H9 (cell line): Measurements from ENCODE around the gene CCDC194. TPM values are rescaled to one million over a fixed set of nuclear protein-coding genes. Genes with fewer than 3 reads are reported as not detected.

Source experiments
- DNase-seq: peaks from one replicate; pipeline ENCODE4 v3.0.0-alpha.2; 2017
- H2AFZ ChIP-seq: one replicate; pipeline ENCODE4 v1.6.1; 2013; ENCODE audit warnings: mild to moderate bottlenecking, low read length, control low read depth, moderate library complexity
- H2AK5ac ChIP-seq: 2 replicates; pipeline ENCODE4 v1.6.1; 2013; ENCODE audit warnings: low read length, control low read depth, mixed read lengths; ENCODE audit not compliant: insufficient read length
- H2BK120ac ChIP-seq: one replicate; pipeline ENCODE4 v1.6.1; 2013; ENCODE audit warnings: low read depth, mild to moderate bottlenecking, low read length, control low read depth, inconsistent platforms; ENCODE audit not compliant: poor library complexity, severe bottlenecking
- H2BK12ac ChIP-seq: 2 replicates; pipeline ENCODE4 v1.6.1; 2013; ENCODE audit warnings: low read length, control low read depth, mixed read lengths, low read depth; ENCODE audit not compliant: insufficient read length
- H2BK15ac ChIP-seq: 2 replicates; pipeline ENCODE4 v1.6.1; 2013; ENCODE audit warnings: low read depth, low read length, control low read depth
- H2BK20ac ChIP-seq: one replicate; pipeline ENCODE4 v1.6.1; 2013; ENCODE audit warnings: low read depth, mild to moderate bottlenecking, low read length, control low read depth, inconsistent platforms; ENCODE audit not compliant: poor library complexity, severe bottlenecking
- H2BK5ac ChIP-seq: 2 replicates; pipeline ENCODE4 v1.6.1; 2013; ENCODE audit warnings: low read length, control low read depth, mixed read lengths; ENCODE audit not compliant: insufficient read length
- H3K14ac ChIP-seq: 2 replicates; pipeline ENCODE4 v1.6.1; 2013; ENCODE audit warnings: low read length, control low read depth; ENCODE audit not compliant: insufficient read depth
- H3K18ac ChIP-seq: 2 replicates; pipeline ENCODE4 v1.6.1; 2013; ENCODE audit warnings: low read depth, mild to moderate bottlenecking, mixed read lengths, low read length, control low read depth; ENCODE audit not compliant: insufficient read length
- H3K23ac ChIP-seq: 2 replicates; pipeline ENCODE4 v1.6.1; 2013; ENCODE audit warnings: low read length, control low read depth, mixed read lengths, low read depth; ENCODE audit not compliant: insufficient read length
- H3K23me2 ChIP-seq: 2 replicates; pipeline ENCODE4 v1.6.1; 2013; ENCODE audit warnings: low read depth, mild to moderate bottlenecking, mixed read lengths, low read length, control low read depth; ENCODE audit not compliant: insufficient read length, poor library complexity, severe bottlenecking
- H3K27ac ChIP-seq: 2 replicates; pipeline ENCODE4 v1.5.1; 2013; ENCODE audit warnings: low read length, control low read depth, mixed read lengths, low read depth; ENCODE audit not compliant: insufficient read length
- H3K27me3 ChIP-seq: 2 replicates; pipeline ENCODE4 v1.6.1; 2013; ENCODE audit warnings: low read length, control low read depth, inconsistent platforms; ENCODE audit not compliant: insufficient read depth
- H3K4ac ChIP-seq: 2 replicates; pipeline ENCODE4 v1.6.1; 2013; ENCODE audit warnings: low read depth, mild to moderate bottlenecking, control low read depth, inconsistent platforms, low read length, moderate library complexity
- H3K4me1 ChIP-seq: 2 replicates; pipeline ENCODE4 v1.6.1; 2013; ENCODE audit warnings: low read length, control low read depth, inconsistent platforms; ENCODE audit not compliant: insufficient read depth
- H3K4me2 ChIP-seq: 2 replicates; pipeline ENCODE4 v1.6.1; 2013; ENCODE audit warnings: low read length, control low read depth, mixed read lengths; ENCODE audit not compliant: insufficient read length, insufficient read depth
- H3K56ac ChIP-seq: 2 replicates; pipeline ENCODE4 v1.6.1; 2013; ENCODE audit warnings: low read depth, mild to moderate bottlenecking, mixed read lengths, low read length, control low read depth; ENCODE audit not compliant: insufficient read length
- H3K79me1 ChIP-seq: 2 replicates; pipeline ENCODE4 v1.6.1; 2013; ENCODE audit warnings: low read depth, mild to moderate bottlenecking, moderate library complexity, low read length, control low read depth, inconsistent platforms; ENCODE audit not compliant: insufficient read depth, poor library complexity, severe bottlenecking
- H3K79me2 ChIP-seq: 2 replicates; pipeline ENCODE4 v1.6.1; 2013; ENCODE audit warnings: low read length, control low read depth, inconsistent platforms; ENCODE audit not compliant: insufficient read depth
- H3K9ac ChIP-seq: 2 replicates; pipeline ENCODE4 v1.6.1; 2013; ENCODE audit warnings: low read length, control low read depth, mixed read lengths; ENCODE audit not compliant: insufficient read length; ENCODE audit errors: extremely low read depth
- H3K9me3 ChIP-seq: one replicate; pipeline ENCODE4 v1.6.1; 2013; ENCODE audit warnings: low read depth, low read length, inconsistent platforms; ENCODE audit not compliant: control insufficient read depth
- H3T11ph ChIP-seq: one replicate; pipeline ENCODE4 v1.6.1; 2013; ENCODE audit warnings: mild to moderate bottlenecking, low read length, control low read depth, inconsistent platforms
- H4K20me1 ChIP-seq: one replicate; pipeline ENCODE4 v1.6.1; 2013; ENCODE audit not compliant: control insufficient read depth, insufficient read length, insufficient read depth
- H4K5ac ChIP-seq: 2 replicates; pipeline ENCODE4 v1.6.1; 2013; ENCODE audit warnings: low read depth, mild to moderate bottlenecking, mixed read lengths, low read length, control low read depth; ENCODE audit not compliant: insufficient read length
- H4K8ac ChIP-seq: replicated peaks from 2 replicates; pipeline ENCODE4 v1.6.1; 2013; ENCODE audit warnings: low read length, control low read depth, mixed read lengths, low read depth; ENCODE audit not compliant: insufficient read length
- H4K91ac ChIP-seq: 2 replicates; pipeline ENCODE4 v1.6.1; 2013; ENCODE audit warnings: low read depth, mild to moderate bottlenecking, moderate library complexity, mixed read lengths, low read length, control low read depth; ENCODE audit not compliant: insufficient read length
- H3K27ac Mint-ChIP-seq, 3 experiments: 2 replicates in 2 of 3; 3 replicates in 1 of 3; pipeline ENCODE4 v1.8.0; 2020 to 2021; ENCODE audit warnings: mixed read lengths in 3 of 3, mild to moderate bottlenecking in 1 of 3, moderate library complexity in 1 of 3
- H3K27me3 Mint-ChIP-seq: 2 replicates; pipeline ENCODE4 v1.8.0; 2021; ENCODE audit warnings: low read depth, mild to moderate bottlenecking, moderate library complexity, mixed read lengths
- H3K36me3 Mint-ChIP-seq, 3 experiments: 2 replicates in 2 of 3; 3 replicates in 1 of 3; pipeline ENCODE4 v1.8.0; 2020 to 2021; ENCODE audit warnings: low read depth in 3 of 3, mixed read lengths in 3 of 3; ENCODE audit not compliant: insufficient read depth in 1 of 3
- H3K4me1 Mint-ChIP-seq, 2 experiments: 2 replicates each; pipeline ENCODE4 v1.8.0; 2020; ENCODE audit warnings: mixed read lengths in 2 of 2
- H3K4me3 Mint-ChIP-seq, 2 experiments: 2 replicates in 1 of 2; 3 replicates in 1 of 2; pipeline ENCODE4 v1.8.0; 2020 to 2021; ENCODE audit warnings: mild to moderate bottlenecking in 2 of 2, mixed read lengths in 2 of 2, moderate library complexity in 1 of 2
- H3K9me3 Mint-ChIP-seq, 2 experiments: 2 replicates in 1 of 2; 3 replicates in 1 of 2; pipeline ENCODE4 v1.8.0; 2020; ENCODE audit warnings: mild to moderate bottlenecking in 2 of 2, mixed read lengths in 2 of 2, moderate library complexity in 1 of 2
- CTCF ChIP-seq: fragments of 200-600 bp; sonication (generic); conservative IDR thresholded peaks from 3 replicates; pipeline ENCODE4 v1.8.0; 2021; ENCODE audit warnings: antibody characterized with exemption, mild to moderate bottlenecking
- WGBS: extraction: QIAGEN DNeasy Blood & Tissue Kit; methylation state at CpG from one replicate; pipeline ENCODE4 v1.1.7; 2013; ENCODE audit warnings: missing lambda C conversion rate, low lambda C conversion rate, mixed read lengths; ENCODE audit not compliant: insufficient read length; ENCODE audit errors: extremely low coverage; 5-methylcytosine and 5-hydroxymethylcytosine counted together
- total RNA-seq: library from RNA; stranded (reverse); gene quantifications from 2 replicates; pipeline ENCODE4 v1.2.1, GENCODE V29; 2021

Gene CCDC194
- total RNA-seq, 1 experiment from 2014 or later = 0.68 TPM

GRCh38 chr19:17406046-17406886, 12.3 kb upstream of the CCDC194 start:
- no peak overlapping the region for H3K14ac ChIP-seq
- H2AFZ ChIP-seq = no peak overlapping the region
- H4K8ac ChIP-seq = no peak overlapping the region
- H3K27ac Mint-ChIP-seq = peak overlapping the region in 2 of 3 experiments; percentile 93 to 94; a peak in 5 of 7 replicates
- no peak for TF ChIP-seq CTCF
- H4K5ac ChIP-seq = no peak overlapping the region
- no peak overlapping the region for H3T11ph ChIP-seq
- peak overlapping the region; percentile 61 for H3K4me2 ChIP-seq
- H3K4me1 Mint-ChIP-seq = peaks cover 31 to 39% of the 10 kb centered on the region in 2 experiments
- no peak overlapping the region for H2BK120ac ChIP-seq
- no peaks in the 10 kb centered on the region for H3K27me3 ChIP-seq
- H3K4me1 ChIP-seq = peaks cover 7% of the 10 kb centered on the region; the same call in 1 of the 2 replicates
- H3K36me3 Mint-ChIP-seq = peaks cover 5 to 22% (median 14%) of the 10 kb centered on the region in 3 experiments; a peak in 6 of 7 replicates
- H4K20me1 ChIP-seq = no peaks in the 10 kb centered on the region
- no peak overlapping the region for H2BK12ac ChIP-seq
- peak overlapping the region in 1 of 2 experiments; percentile 94; a peak in 3 of 5 replicates for H3K4me3 Mint-ChIP-seq
- H2BK15ac ChIP-seq = no peak overlapping the region
- H3K9me3 ChIP-seq = no peaks in the 10 kb centered on the region
- H2AK5ac ChIP-seq = no peak overlapping the region
- no peak overlapping the region for H3K27ac ChIP-seq
- no peaks in the 10 kb centered on the region for H3K27me3 Mint-ChIP-seq
- WGBS = no CpG with 5 or more reads among the region's 10 CpGs
- H3K4ac ChIP-seq = no peak overlapping the region
- DNase-seq = peak; percentile 49
- no peak overlapping the region for H3K9ac ChIP-seq
- no peak overlapping the region for H3K56ac ChIP-seq
- no peak overlapping the region for H3K23ac ChIP-seq
- H3K79me2 ChIP-seq = no peaks in the 10 kb centered on the region; the same call in 1 of the 2 replicates
- H3K18ac ChIP-seq = no peak overlapping the region
- no peak overlapping the region for H2BK20ac ChIP-seq
- H3K79me1 ChIP-seq = no peaks in the 10 kb centered on the region
- no peak overlapping the region for H2BK5ac ChIP-seq
- no peaks in the 10 kb centered on the region for H3K9me3 Mint-ChIP-seq
- H4K91ac ChIP-seq = no peak overlapping the region
- peaks cover 15% of the 10 kb centered on the region for H3K23me2 ChIP-seq
